ENCODE results near the gene FBXO34. TPM values are rescaled to one million over a fixed set of nuclear protein-coding genes. Genes with fewer than 3 reads are reported as not detected.

FBXO34 gene
- total and polyA plus RNA-seq, 9 of the 15 experiments (the other 6 are each of a cell fraction or from before 2014, with no cell fraction given): 6.3 to 24.9 (median 16.2) TPM

GRCh38 chr14:55383541-55384140 is 112.4 kb downstream of the FBXO34 start (continued):
- TF ChIP-seq, protein P1, sequence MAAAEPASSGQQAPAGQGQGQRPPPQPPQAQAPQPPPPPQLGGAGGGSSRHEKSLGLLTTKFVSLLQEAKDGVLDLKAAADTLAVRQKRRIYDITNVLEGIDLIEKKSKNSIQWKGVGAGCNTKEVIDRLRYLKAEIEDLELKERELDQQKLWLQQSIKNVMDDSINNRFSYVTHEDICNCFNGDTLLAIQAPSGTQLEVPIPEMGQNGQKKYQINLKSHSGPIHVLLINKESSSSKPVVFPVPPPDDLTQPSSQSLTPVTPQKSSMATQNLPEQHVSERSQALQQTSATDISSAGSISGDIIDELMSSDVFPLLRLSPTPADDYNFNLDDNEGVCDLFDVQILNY (CRISPR knock-in tag; IDR thresholded peaks at IDR 0.05): no peak
- TF ChIP-seq BACH1 (tag; IDR thresholded peaks at IDR 0.05) (no peak), CHD4 (IDR thresholded peaks at IDR 0.05; ENCODE audit: insufficient read depth, insufficient replicate concordance, low read depth, low read length, poor library complexity, severe bottlenecking) (no peak), ZNF408 (CRISPR knock-in tag; IDR thresholded peaks at IDR 0.05; ENCODE audit: low read depth) (no peak), ZNF77 (CRISPR knock-in tag; IDR thresholded peaks at IDR 0.05) (no peak), PML (IDR thresholded peaks at IDR 0.05; ENCODE audit: low read length) (peak; percentile 95), BMI1 (IDR thresholded peaks at IDR 0.05; ENCODE audit: low read length) (no peak), ARHGAP35 (IDR thresholded peaks at IDR 0.05; ENCODE audit: partially characterized antibody) (peak; percentile 63), ZNF75A (CRISPR knock-in tag; IDR thresholded peaks at IDR 0.05) (peak; percentile 78; the same call in 1 of the 2 replicates), ATF2 (CRISPR knock-in tag; IDR thresholded peaks at IDR 0.05) (no peak), ZNF165 (CRISPR knock-in tag; IDR thresholded peaks at IDR 0.05; ENCODE audit: borderline replicate concordance) (no peak), BCLAF1 (IDR thresholded peaks at IDR 0.05; ENCODE audit: borderline replicate concordance in 1 of 2, control insufficient read depth in 1 of 2, low read depth in 2 of 2, low read length in 1 of 2) (no peak), ZNF217 (CRISPR knock-in tag; IDR thresholded peaks at IDR 0.05) (no peak), PYGO2 (tag; IDR thresholded peaks at IDR 0.05) (no peak; the same call in 1 of the 2 replicates), MEF2A (IDR thresholded peaks at IDR 0.05; ENCODE audit: control insufficient read depth, low read depth, low read length) (no peak), HDAC3 (IDR thresholded peaks at IDR 0.05; ENCODE audit: borderline replicate concordance, partially characterized antibody) (peak; percentile 53), CREM (IDR thresholded peaks at IDR 0.05; ENCODE audit: low read depth) (peak; percentile 88), ZSCAN29 (IDR thresholded peaks at IDR 0.05) (no peak), NFXL1 (CRISPR knock-in tag; IDR thresholded peaks at IDR 0.05) (no peak), ARID2 (IDR thresholded peaks at IDR 0.05) (0 out of 2 replicates have a peak, but pooled peaks have one; percentile 9)
- TF ChIP-seq, protein P2, sequence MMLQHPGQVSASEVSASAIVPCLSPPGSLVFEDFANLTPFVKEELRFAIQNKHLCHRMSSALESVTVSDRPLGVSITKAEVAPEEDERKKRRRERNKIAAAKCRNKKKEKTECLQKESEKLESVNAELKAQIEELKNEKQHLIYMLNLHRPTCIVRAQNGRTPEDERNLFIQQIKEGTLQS (IDR thresholded peaks at IDR 0.05): peak; percentile 66
- TF ChIP-seq, protein P2 (CRISPR knock-in tag; conservative IDR thresholded peaks at IDR 0.05): no peak
- TF ChIP-seq, protein P3, sequence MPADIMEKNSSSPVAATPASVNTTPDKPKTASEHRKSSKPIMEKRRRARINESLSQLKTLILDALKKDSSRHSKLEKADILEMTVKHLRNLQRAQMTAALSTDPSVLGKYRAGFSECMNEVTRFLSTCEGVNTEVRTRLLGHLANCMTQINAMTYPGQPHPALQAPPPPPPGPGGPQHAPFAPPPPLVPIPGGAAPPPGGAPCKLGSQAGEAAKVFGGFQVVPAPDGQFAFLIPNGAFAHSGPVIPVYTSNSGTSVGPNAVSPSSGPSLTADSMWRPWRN (IDR thresholded peaks at IDR 0.05; ENCODE audit: low read depth): no peak
